Lower lobe of right lung (tissue), 2 donors: ENCODE results near the gene RRP1. TPM values are rescaled to one million over a fixed set of nuclear protein-coding genes. Genes with fewer than 3 reads are reported as not detected.
"Not testable (repeated sequence)": the region's sequence is repeated elsewhere in the genome, so short reads cannot be mapped to it uniquely, and the experiment has no call there.

ENCODE experiments used
- ATAC-seq, 2 donors: fragments of 200-7000 bp; cut with Tn5 transposase; one replicate each; pipeline ENCODE4 v1.9.1; 2020 to 2022; ENCODE audit warnings: mild to moderate bottlenecking in 2 of 2, moderate library complexity in 2 of 2
- DNase-seq: peaks from one replicate; pipeline ENCODE4 v3.0.0-alpha.2; 2020
- H3K27ac ChIP-seq: fragments of 200-600 bp; one replicate; pipeline ENCODE4 v1.8.0; 2022
- H3K27me3 ChIP-seq: fragments of 200-600 bp; one replicate; pipeline ENCODE4 v1.8.0; 2022; ENCODE audit warnings: low read depth
- H3K36me3 ChIP-seq: fragments of 200-600 bp; one replicate; pipeline ENCODE4 v1.8.0; 2022; ENCODE audit warnings: mild to moderate bottlenecking
- H3K4me1 ChIP-seq: fragments of 200-600 bp; one replicate; pipeline ENCODE4 v1.8.0; 2022
- H3K4me3 ChIP-seq: fragments of 200-600 bp; one replicate; pipeline ENCODE4 v1.8.0; 2022; ENCODE audit warnings: mild to moderate bottlenecking
- H3K9me3 ChIP-seq: fragments of 200-600 bp; one replicate; pipeline ENCODE4 v1.8.0; 2022
- intact Hi-C: fragments of 100-400 bp; cut with DNase I; formaldehyde crosslinking; loops from one replicate; pipeline ENCODE4 v1.11.0; 2022
- total RNA-seq: library from RNA; stranded (reverse); fragmentation: NEBNext Ultra II Directional; extraction: Animal tissue kit (Norgen Biotek cat#: 25700); gene quantifications from one replicate; pipeline ENCODE4 v1.2.1, GENCODE V29; 2021
- TF ChIP-seq, protein P1 (sequence below): fragments of 200-600 bp; IDR thresholded peaks from one replicate; pipeline ENCODE4 v1.8.0; 2022; ENCODE audit warnings: antibody characterized with exemption, mild to moderate bottlenecking
- donor health status: DM: no; HTN: yes; CAD: no; lungs with severe emphysema.

RRP1 gene
- total RNA-seq, 1 donor from 2014 or later, result 13.6 TPM

DNA sequence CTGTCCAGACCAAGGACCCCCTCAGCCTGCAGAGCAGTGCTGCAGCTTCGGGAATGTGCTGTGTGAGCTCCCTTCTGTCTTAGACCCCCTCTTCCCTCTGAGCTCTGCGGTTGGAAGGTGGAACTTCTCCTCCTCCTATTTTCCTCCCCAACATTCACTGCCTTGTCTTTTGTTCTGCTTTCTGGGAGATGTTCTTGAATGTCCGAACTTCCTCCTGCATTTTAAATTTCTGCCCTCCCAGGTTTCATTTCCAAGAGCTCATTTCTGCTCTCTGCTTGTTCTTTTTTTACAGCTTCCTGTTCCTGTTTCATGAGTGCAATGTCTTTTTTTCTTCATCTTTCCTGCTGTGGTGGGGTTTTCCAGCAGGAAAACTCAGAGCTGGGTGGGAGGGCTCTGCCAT lies 29.3 kb downstream of the RRP1 start:
- no peaks in the 10 kb centered on the region for H3K27me3 ChIP-seq
- H3K36me3 ChIP-seq, result no peaks in the 10 kb centered on the region
- no peaks in the 10 kb centered on the region for H3K9me3 ChIP-seq
- intact Hi-C loops, result no loop called here
- TF ChIP-seq, protein P1, sequence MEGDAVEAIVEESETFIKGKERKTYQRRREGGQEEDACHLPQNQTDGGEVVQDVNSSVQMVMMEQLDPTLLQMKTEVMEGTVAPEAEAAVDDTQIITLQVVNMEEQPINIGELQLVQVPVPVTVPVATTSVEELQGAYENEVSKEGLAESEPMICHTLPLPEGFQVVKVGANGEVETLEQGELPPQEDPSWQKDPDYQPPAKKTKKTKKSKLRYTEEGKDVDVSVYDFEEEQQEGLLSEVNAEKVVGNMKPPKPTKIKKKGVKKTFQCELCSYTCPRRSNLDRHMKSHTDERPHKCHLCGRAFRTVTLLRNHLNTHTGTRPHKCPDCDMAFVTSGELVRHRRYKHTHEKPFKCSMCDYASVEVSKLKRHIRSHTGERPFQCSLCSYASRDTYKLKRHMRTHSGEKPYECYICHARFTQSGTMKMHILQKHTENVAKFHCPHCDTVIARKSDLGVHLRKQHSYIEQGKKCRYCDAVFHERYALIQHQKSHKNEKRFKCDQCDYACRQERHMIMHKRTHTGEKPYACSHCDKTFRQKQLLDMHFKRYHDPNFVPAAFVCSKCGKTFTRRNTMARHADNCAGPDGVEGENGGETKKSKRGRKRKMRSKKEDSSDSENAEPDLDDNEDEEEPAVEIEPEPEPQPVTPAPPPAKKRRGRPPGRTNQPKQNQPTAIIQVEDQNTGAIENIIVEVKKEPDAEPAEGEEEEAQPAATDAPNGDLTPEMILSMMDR, result no peak
- H3K27ac ChIP-seq, result peak overlapping the region; percentile 19
- peaks cover 15% of the 10 kb centered on the region for H3K4me1 ChIP-seq
- peak; percentile 14 for DNase-seq
- peak in 1 of 2 donors; percentile 10 for ATAC-seq
- H3K4me3 ChIP-seq, result no peak overlapping the region

DNA sequence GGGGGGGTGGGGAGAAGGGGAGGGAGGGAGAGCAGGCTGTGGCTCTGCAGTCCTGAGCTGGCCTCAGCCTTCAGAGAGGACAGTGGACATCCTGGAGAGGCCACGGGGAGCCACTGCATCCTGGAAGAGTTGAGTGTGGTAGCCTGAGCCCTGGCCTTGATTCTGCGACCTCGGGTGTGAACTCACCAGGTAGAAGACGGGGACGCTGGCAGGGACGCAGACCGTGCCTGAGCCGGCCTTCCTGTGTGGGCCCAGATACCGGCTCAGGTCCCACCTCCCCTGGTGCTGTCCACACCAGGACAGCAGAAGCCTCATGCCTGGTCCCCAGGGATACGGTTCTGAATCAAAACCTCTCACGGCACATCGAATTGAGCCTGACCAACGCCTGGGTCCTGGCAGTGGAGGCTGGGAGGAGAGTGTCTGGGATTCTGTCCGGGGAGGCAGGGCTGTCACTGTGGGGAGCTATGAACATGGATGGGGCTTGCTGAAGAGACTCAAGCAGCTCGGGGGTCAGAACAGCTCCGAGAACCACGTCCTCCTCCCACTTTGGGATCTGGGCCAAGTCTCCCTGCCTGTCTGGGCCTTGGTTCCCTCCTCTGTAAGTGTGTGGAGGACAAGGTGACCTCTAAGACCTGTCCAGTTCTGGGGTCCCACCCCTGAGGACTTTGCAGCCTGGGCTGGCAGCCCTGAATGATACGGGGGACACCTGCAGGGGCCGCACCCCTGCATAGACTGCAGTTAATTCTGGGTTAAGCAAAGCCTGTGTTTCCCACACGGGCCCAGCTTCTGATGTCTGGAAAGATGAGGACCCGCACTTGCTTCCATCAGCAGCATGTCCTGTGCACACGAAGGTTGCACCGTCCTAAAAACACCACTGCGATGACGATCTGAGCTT lies 30.4 kb downstream of the RRP1 start:
- TF ChIP-seq, protein P1, result no peak
- H3K27me3 ChIP-seq, result no peaks in the 10 kb centered on the region
- no peak overlapping the region for H3K27ac ChIP-seq
- H3K4me3 ChIP-seq, result no peak overlapping the region
- no peaks in the 10 kb centered on the region for H3K36me3 ChIP-seq
- ATAC-seq (no peak), DNase-seq (peak; percentile 30)
- intact Hi-C loops, result no loop called here
- peaks cover 15% of the 10 kb centered on the region for H3K4me1 ChIP-seq
- H3K9me3 ChIP-seq, result no peaks in the 10 kb centered on the region

DNA sequence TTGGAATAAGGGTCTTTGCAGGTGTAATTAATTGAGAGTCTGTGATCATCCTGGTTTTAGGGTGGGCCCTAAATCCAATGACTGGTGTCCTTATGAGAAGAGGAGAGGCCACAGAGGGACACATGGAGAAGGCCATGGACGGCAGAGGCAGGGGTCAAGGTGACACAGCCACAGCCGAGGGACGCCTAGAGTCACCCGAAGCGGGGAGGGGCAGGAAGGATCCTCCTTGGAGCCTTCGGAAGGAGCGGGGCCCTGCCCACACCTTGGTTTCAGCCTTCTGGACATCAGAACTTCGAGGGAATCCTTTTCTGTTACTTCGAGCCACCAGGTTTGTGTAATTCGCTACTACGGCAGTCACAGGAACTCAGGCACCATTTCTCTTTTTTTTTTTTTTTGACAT lies 31.1 kb downstream of the RRP1 start:
- no peak overlapping the region for H3K4me3 ChIP-seq
- H3K36me3 ChIP-seq, result no peaks in the 10 kb centered on the region
- peaks cover 15% of the 10 kb centered on the region for H3K4me1 ChIP-seq
- no peaks in the 10 kb centered on the region for H3K9me3 ChIP-seq
- no peak overlapping the region for H3K27ac ChIP-seq
- no peak for DNase-seq
- no peak for ATAC-seq
- TF ChIP-seq, protein P1, result no peak
- H3K27me3 ChIP-seq, result no peaks in the 10 kb centered on the region
- intact Hi-C loops, result no loop called here

DNA sequence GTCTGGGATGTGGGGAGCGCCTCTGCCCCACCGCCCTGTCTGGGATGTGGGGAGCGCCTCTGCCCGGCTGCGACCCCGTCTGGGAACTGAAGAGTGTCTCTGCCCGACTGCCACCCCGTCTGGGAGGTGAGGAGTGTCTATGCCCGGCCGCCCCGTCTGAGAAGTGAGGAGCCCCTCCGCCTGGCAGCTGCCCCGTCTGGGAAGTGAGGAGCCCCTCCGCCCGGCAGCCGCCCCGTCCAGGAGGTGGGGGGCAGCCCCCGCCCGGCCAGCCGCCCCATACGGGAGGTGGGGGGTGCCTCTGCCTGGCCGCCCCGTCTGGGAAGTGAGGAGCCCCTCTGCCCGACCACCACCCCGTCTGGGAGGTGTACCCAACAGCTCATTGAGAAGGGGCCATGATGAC lies 32.8 kb downstream of the RRP1 start:
- H3K27me3 ChIP-seq, H3K4me3 ChIP-seq, H3K36me3 ChIP-seq, DNase-seq, H3K9me3 ChIP-seq, ATAC-seq, H3K27ac ChIP-seq, intact Hi-C loops: not testable (repeated sequence)
- peaks cover 18% of the 10 kb centered on the region for H3K4me1 ChIP-seq

DNA sequence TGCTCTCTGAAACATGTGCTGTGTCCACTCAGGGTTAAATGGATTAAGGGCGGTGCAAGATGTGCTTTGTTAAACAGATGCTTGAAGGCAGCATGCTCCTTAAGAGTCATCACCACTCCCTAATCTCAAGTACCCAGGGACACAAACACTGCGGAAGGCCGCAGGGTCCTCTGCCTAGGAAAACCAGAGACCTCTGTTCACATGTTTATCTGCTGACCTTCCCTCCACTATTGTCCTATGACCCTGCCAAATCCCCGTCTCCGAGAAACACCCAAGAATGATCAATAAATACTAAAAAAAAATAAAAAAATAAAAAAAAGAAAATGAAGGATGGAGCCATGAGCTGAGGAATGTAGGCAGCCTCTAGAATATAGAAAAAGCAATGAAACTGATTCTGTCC lies 33.4 kb downstream of the RRP1 start:
- H3K4me3 ChIP-seq, DNase-seq, ATAC-seq, intact Hi-C loops, H3K36me3 ChIP-seq, H3K27ac ChIP-seq, H3K9me3 ChIP-seq: not testable (repeated sequence)
- Histone ChIP-seq H3K27me3 (peaks cover 13% of the 10 kb centered on the region), H3K4me1 (peaks cover 12% of the 10 kb centered on the region)

DNA sequence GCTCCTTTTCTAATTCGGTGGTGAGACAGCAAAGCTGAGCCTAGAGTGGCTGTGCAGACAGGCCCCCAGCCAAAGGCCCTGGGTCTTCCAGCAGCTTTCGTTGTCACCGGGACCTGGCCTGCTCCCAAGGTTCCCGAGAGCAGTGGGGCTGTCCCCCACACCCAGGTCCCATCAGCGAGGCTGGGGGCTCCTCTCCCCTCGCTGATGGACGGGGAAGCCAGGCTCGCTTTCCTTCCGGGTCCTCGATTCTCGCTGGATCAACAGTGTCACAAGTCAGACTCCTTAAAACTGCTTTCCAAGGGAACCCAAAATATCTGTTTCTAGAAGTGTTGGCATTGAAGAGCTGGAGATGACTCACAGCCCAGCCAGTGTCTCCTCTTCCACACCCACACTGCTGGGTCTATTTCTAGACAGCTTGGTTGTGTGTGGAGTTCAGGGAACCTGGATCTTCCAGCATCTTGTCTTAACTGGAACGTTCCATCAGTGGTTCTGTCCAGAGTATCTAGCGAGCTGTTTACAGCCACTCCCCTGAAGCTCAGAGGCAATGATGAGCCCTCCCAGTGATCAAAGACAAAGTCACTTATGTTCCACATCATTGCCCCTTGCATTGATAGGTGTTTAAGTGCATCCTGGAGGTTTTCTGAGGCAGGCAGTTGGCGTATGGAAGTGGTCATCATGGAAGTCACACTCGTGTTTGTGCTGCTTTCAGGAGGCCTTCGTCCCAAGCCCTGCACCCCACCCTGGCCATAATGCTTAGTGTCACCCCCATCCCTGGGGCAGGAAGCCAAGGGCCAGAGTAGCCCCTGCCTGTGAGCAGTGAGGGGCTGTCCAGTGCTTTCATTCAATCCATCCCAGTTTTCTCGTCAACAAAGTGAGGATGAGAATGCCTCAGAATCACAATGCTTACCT lies 35.2 kb downstream of the RRP1 start:
- no peak for ATAC-seq
- H3K36me3 ChIP-seq, result no peaks in the 10 kb centered on the region
- no peak overlapping the region for H3K27ac ChIP-seq
- H3K27me3 ChIP-seq, result peaks cover 15% of the 10 kb centered on the region
- TF ChIP-seq, protein P1, result no peak
- peaks cover 7% of the 10 kb centered on the region for H3K4me1 ChIP-seq
- H3K9me3 ChIP-seq, result no peaks in the 10 kb centered on the region
- no peak overlapping the region for H3K4me3 ChIP-seq
- intact Hi-C loops, result no loop called here
- DNase-seq, result no peak
